ENCODE results near the gene CRNKL1.

- no peak for TF ChIP-seq CTCF (IDR thresholded peaks at IDR 0.05)
- no peak for TF ChIP-seq POLR2A (IDR thresholded peaks at IDR 0.05)
Observed at GRCh38 chr20:20005342-20005741, 46.9 kb downstream of the CRNKL1 start.
